ENCODE data around the gene AIFM2. TPM values are rescaled to one million over a fixed set of nuclear protein-coding genes. Genes with fewer than 3 reads are reported as not detected.

Gene AIFM2
- total and polyA plus RNA-seq, 4 donors: 3.6 to 19.1 (median 15.5) TPM

DNA sequence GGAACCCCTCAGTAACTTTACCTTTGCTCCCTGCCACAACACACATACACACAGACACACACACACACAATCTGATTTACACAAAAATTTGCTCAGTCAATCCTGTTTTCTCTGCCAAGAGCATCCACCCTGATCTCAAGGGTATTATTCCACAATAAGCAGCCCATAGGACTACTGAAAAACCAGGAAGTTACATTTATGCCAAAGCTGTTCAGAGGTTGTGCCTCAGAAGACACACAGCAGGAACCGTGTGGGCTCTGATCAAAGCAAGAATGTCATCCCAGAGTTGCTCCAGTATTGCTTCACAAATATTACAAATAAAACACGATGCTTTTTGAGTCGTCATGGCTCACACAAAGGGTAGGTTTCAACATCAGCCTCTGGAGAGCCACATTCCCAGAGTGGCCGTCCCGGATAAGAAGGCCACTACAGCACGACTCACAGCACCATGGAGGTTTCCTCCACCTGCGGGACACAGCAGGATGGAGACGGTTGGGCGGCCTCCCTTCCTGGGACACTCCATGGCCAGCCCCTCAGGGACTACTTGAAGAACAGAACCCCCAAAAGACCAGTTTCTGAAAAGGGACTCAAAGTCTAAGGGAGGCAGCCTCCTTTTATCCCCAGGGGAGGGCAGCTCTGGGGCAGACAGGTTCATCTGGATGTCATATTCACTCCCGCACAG lies 1.6 kb downstream of the AIFM2 start:
- ATAC-seq (ENCODE audit: insufficient read depth, low FRiP score) (no peak), DNase-seq (no peak)
- no peak overlapping the region for H3K4me3 ChIP-seq
- peak overlapping the region; percentile 21 to 84 for H3K27ac ChIP-seq (ENCODE audit: low read depth in 1 of 2, low read length in 1 of 2)
- 67 to 79% methylated on average over 10 of the region's 10 CpGs for WGBS, 2 donors
- no peaks in the 10 kb centered on the region for H3K27me3 ChIP-seq (ENCODE audit: control insufficient read depth in 3 of 3, insufficient read depth in 3 of 3, low read length in 2 of 3)
- no peak overlapping the region for H3K9ac ChIP-seq (ENCODE audit: insufficient read depth in 1 of 2, low read length in 2 of 2)
- no peaks in the 10 kb centered on the region for H3K9me3 ChIP-seq (ENCODE audit: control insufficient read depth in 4 of 4, insufficient read depth in 3 of 4, low read length in 3 of 4)
- no peaks in the 10 kb centered on the region for H3K36me3 ChIP-seq (ENCODE audit: control insufficient read depth in 4 of 4, insufficient read depth in 4 of 4, low read length in 4 of 4)
- H3K4me1 ChIP-seq (ENCODE audit: control insufficient read depth in 5 of 5, insufficient read depth in 5 of 5, low read length in 5 of 5): peaks cover 0 to 9% (median 4%) of the 10 kb centered on the region in 5 donors
- TF ChIP-seq, protein P1, sequence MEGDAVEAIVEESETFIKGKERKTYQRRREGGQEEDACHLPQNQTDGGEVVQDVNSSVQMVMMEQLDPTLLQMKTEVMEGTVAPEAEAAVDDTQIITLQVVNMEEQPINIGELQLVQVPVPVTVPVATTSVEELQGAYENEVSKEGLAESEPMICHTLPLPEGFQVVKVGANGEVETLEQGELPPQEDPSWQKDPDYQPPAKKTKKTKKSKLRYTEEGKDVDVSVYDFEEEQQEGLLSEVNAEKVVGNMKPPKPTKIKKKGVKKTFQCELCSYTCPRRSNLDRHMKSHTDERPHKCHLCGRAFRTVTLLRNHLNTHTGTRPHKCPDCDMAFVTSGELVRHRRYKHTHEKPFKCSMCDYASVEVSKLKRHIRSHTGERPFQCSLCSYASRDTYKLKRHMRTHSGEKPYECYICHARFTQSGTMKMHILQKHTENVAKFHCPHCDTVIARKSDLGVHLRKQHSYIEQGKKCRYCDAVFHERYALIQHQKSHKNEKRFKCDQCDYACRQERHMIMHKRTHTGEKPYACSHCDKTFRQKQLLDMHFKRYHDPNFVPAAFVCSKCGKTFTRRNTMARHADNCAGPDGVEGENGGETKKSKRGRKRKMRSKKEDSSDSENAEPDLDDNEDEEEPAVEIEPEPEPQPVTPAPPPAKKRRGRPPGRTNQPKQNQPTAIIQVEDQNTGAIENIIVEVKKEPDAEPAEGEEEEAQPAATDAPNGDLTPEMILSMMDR (IDR thresholded peaks at IDR 0.05; ENCODE audit: control extremely low read depth, extremely low read depth): no peak

DNA sequence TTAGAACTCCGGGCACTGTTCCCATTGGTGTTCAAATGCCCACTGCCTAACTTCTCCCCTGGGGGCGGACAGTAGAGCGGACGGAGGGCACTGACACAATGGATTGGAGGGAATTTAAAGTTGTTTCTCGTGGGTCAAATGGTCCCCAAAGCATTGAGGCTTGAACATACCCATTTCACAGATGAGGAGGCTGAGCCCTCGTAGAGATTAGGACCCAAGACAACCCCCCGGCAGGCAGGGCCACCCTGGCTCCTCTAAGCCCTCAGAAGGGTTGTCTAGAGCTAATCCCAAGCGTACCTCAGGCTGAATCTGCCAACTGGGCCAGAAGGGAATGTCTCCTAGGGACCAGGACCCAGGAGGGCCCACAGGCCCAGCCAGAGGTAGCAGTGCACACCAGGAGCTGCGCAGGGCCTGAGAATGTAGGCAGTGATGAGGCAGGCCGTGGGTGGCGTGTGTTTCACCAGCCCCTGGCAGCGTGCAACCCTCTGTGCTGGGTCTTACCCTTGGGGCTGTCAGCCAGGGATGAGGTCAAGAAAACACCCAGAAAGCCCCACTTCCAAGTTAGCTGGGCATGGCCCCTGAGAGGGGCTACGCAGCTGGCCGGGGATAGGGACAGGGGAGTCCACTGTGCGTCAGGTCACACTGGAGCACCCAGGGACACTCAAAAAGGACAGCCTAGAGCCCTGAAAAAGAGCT lies 5.8 kb downstream of the AIFM2 start:
- H3K9me3 ChIP-seq (ENCODE audit: control insufficient read depth in 4 of 4, insufficient read depth in 3 of 4, low read length in 3 of 4): no peaks in the 10 kb centered on the region
- peaks cover 0 to 5% (median 0%) of the 10 kb centered on the region in 4 donors for H3K36me3 ChIP-seq (ENCODE audit: control insufficient read depth in 4 of 4, insufficient read depth in 4 of 4, low read length in 4 of 4)
- no peak overlapping the region for H3K27ac ChIP-seq (ENCODE audit: low read depth in 1 of 2, low read length in 1 of 2)
- H3K27me3 ChIP-seq (ENCODE audit: control insufficient read depth in 3 of 3, insufficient read depth in 3 of 3, low read length in 2 of 3): no peaks in the 10 kb centered on the region
- no peak overlapping the region for H3K4me3 ChIP-seq
- ATAC-seq (ENCODE audit: insufficient read depth, low FRiP score): no peak
- H3K4me1 ChIP-seq (ENCODE audit: control insufficient read depth in 5 of 5, insufficient read depth in 5 of 5, low read length in 5 of 5): peaks cover 0 to 5% (median 0%) of the 10 kb centered on the region in 5 donors
- WGBS, 2 donors: 95 to 97% methylated on average over 15 of the region's 15 CpGs
- TF ChIP-seq, protein P1 (IDR thresholded peaks at IDR 0.05; ENCODE audit: control extremely low read depth, extremely low read depth): no peak
- no peak for DNase-seq
- H3K9ac ChIP-seq (ENCODE audit: insufficient read depth in 1 of 2, low read length in 2 of 2): no peak overlapping the region

DNA sequence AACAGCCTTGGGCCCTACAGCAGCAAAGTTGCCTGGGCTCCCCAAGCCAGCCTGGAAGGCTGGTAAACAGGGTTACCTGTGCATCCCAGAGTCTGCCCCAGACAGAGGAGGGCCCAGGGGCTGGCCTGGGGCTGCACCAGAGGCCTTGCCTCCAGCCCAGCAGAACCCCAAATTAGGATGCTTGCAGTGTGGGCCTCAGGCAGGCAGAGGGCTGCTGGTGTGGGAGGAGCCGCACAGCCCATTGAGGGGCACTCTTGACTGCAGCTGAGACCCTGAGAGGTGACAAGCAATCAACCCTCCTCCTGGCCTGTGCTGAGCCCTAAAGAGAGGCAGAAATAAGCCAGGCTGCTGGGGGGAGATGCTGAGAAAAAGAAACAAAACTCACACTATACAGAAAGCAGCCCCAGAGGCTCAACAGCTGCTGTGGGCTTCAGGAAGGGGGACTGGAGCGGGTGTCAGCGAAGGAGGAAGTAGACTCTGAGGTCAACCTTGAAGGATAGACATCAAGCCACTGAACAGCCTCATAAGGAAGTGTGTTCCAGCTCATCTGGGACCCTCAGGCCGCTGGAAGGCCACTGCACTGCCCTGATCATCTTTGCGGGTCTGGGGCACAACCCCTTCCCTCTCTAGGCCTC lies 6.6 kb downstream of the AIFM2 start:
- TF ChIP-seq, protein P1 (IDR thresholded peaks at IDR 0.05; ENCODE audit: control extremely low read depth, extremely low read depth): no peak
- Histone ChIP-seq H3K36me3 (ENCODE audit: control insufficient read depth in 4 of 4, insufficient read depth in 4 of 4, low read length in 4 of 4) (peaks cover 0 to 8% (median 0%) of the 10 kb centered on the region in 4 donors), H3K4me1 (ENCODE audit: control insufficient read depth in 5 of 5, insufficient read depth in 5 of 5, low read length in 5 of 5) (peaks cover 0 to 4% (median 0%) of the 10 kb centered on the region in 5 donors), H3K27ac (ENCODE audit: low read depth in 1 of 2, low read length in 1 of 2) (no peak overlapping the region), H3K9ac (ENCODE audit: insufficient read depth in 1 of 2, low read length in 2 of 2) (no peak overlapping the region), H3K4me3 (no peak overlapping the region), H3K9me3 (ENCODE audit: control insufficient read depth in 4 of 4, insufficient read depth in 3 of 4, low read length in 3 of 4) (no peaks in the 10 kb centered on the region), H3K27me3 (ENCODE audit: control insufficient read depth in 3 of 3, insufficient read depth in 3 of 3, low read length in 2 of 3) (no peaks in the 10 kb centered on the region)
- no peak for DNase-seq
- WGBS, 2 donors: 36 to 75% methylated on average over 5 of the region's 5 CpGs
- no peak for ATAC-seq (ENCODE audit: insufficient read depth, low FRiP score)

Measured in lung (tissue), 12 donors.